GM23338 (cell line): ENCODE data around the gene DCP1B. TPM values are rescaled to one million over a fixed set of nuclear protein-coding genes. Genes with fewer than 3 reads are reported as not detected.
A peak's percentile ranks its signal among the peaks of the same experiment; 100 is the strongest.

Experiments
- ATAC-seq: fragments of 200-7000 bp; cut with Tn5 transposase; 3 replicates; pipeline ENCODE4 v1.9.1; 2020
- DNase-seq: peaks from one replicate; pipeline ENCODE4 v3.0.0-alpha.2; 2015; ENCODE audit warnings: low spot score
- H2AFZ ChIP-seq: fragments of 200-600 bp; sonication (generic); 2 replicates; pipeline ENCODE4 v1.8.0; 2016; ENCODE audit warnings: antibody characterized with exemption, mild to moderate bottlenecking, moderate library complexity
- H3F3A ChIP-seq: fragments of 200-600 bp; sonication (generic); replicated peaks from 2 replicates; pipeline ENCODE4 v1.8.0; 2017; ENCODE audit warnings: antibody characterized with exemption, mixed run types, low read depth
- H3K27ac ChIP-seq: fragments of 200-600 bp; sonication (generic); 2 replicates; pipeline ENCODE4 v1.6.1; 2016; ENCODE audit warnings: low read depth
- H3K27me3 ChIP-seq: fragments of 200-600 bp; sonication (generic); 2 replicates; pipeline ENCODE4 v1.8.0; 2016; ENCODE audit warnings: mild to moderate bottlenecking, mixed run types, moderate library complexity; ENCODE audit not compliant: insufficient read depth
- H3K36me3 ChIP-seq: fragments of 200-600 bp; sonication (generic); 2 replicates; pipeline ENCODE4 v1.8.0; 2016; ENCODE audit warnings: mild to moderate bottlenecking; ENCODE audit not compliant: insufficient read depth
- H3K4me1 ChIP-seq: fragments of 200-600 bp; sonication (generic); 2 replicates; pipeline ENCODE4 v1.8.0; 2016; ENCODE audit warnings: mild to moderate bottlenecking, moderate library complexity; ENCODE audit not compliant: insufficient read depth
- H3K4me2 ChIP-seq: fragments of 200-600 bp; sonication (generic); 2 replicates; pipeline ENCODE4 v1.7.1; 2017; ENCODE audit warnings: mixed run types
- H3K4me3 ChIP-seq: fragments of 200-600 bp; sonication (generic); 2 replicates; pipeline ENCODE4 v1.6.1; 2016; ENCODE audit warnings: mixed run types
- H3K79me2 ChIP-seq: fragments of 200-600 bp; sonication (generic); replicated peaks from 2 replicates; pipeline ENCODE4 v1.8.0; 2017; ENCODE audit warnings: mild to moderate bottlenecking; ENCODE audit not compliant: insufficient read depth
- H3K9me2 ChIP-seq: fragments of 200-600 bp; sonication (generic); 2 replicates; pipeline ENCODE4 v1.8.0; 2017; ENCODE audit not compliant: insufficient read depth
- H4K20me1 ChIP-seq: fragments of 200-600 bp; sonication (generic); replicated peaks from 2 replicates; pipeline ENCODE4 v1.8.0; 2017; ENCODE audit warnings: mild to moderate bottlenecking; ENCODE audit not compliant: insufficient read depth
- H3K27ac Mint-ChIP-seq: 2 replicates; pipeline ENCODE4 v1.8.0; 2020; ENCODE audit warnings: inconsistent platforms, mild to moderate bottlenecking, moderate library complexity, mixed read lengths
- H3K27me3 Mint-ChIP-seq: 3 replicates; pipeline ENCODE4 v1.8.0; 2022; ENCODE audit warnings: low read depth, mild to moderate bottlenecking, moderate library complexity, mixed read lengths, inconsistent platforms; ENCODE audit not compliant: insufficient read depth, poor library complexity
- H3K36me3 Mint-ChIP-seq: 3 replicates; pipeline ENCODE4 v1.8.0; 2021; ENCODE audit warnings: low read depth, mild to moderate bottlenecking, inconsistent platforms, moderate library complexity, mixed read lengths
- H3K4me1 Mint-ChIP-seq: 3 replicates; pipeline ENCODE4 v1.8.0; 2020; ENCODE audit warnings: mild to moderate bottlenecking, inconsistent platforms, mixed read lengths
- H3K4me3 Mint-ChIP-seq: 3 replicates; pipeline ENCODE4 v1.8.0; 2021; ENCODE audit warnings: moderate library complexity, mild to moderate bottlenecking, inconsistent platforms, mixed read lengths
- H3K9me3 Mint-ChIP-seq: 3 replicates; pipeline ENCODE4 v1.8.0; 2020; ENCODE audit warnings: moderate library complexity, mild to moderate bottlenecking, inconsistent platforms, mixed read lengths
- ETS1 ChIP-seq: IDR thresholded peaks from 2 replicates; pipeline ENCODE4 v1.6.1; 2016; ENCODE audit warnings: antibody characterized with exemption
- EZH2 ChIP-seq: fragments of 200-600 bp; sonication (generic); IDR thresholded peaks from one replicate; pipeline ENCODE4 v1.8.0; 2017; ENCODE audit warnings: antibody characterized with exemption, mild to moderate bottlenecking, low read depth; ENCODE audit not compliant: unreplicated experiment
- EZH2phosphoT487 ChIP-seq: fragments of 200-600 bp; sonication (generic); IDR thresholded peaks from one replicate; pipeline ENCODE4 v1.8.1; 2018; ENCODE audit warnings: antibody characterized with exemption; ENCODE audit not compliant: unreplicated experiment
- POLR2AphosphoS5 ChIP-seq: IDR thresholded peaks from 2 replicates; pipeline ENCODE4 v1.6.1; 2016; ENCODE audit warnings: antibody characterized with exemption, low read depth
- STAT1 ChIP-seq: IDR thresholded peaks from one replicate; pipeline ENCODE4 v1.6.1; 2016; ENCODE audit warnings: antibody characterized with exemption; ENCODE audit not compliant: unreplicated experiment
- ZNF114 ChIP-seq: fragments of 250-450 bp; sonication (Bioruptor Pico); IDR thresholded peaks from 2 replicates; pipeline ENCODE4 v1.5.0; 2020; ENCODE audit warnings: mild to moderate bottlenecking, moderate library complexity
- ZNF331 ChIP-seq: fragments of 250-450 bp; sonication (Bioruptor Pico); IDR thresholded peaks from 2 replicates; pipeline ENCODE4 v1.5.0; 2020; ENCODE audit warnings: low read depth, mild to moderate bottlenecking, moderate library complexity
- ZNF462 ChIP-seq: fragments of 250-450 bp; sonication (Bioruptor Pico); IDR thresholded peaks from 2 replicates; pipeline ENCODE4 v1.5.0; 2020; ENCODE audit warnings: mild to moderate bottlenecking, moderate library complexity
- polyA plus RNA-seq: library from polyadenylated mRNA; unstranded; fragments of >200 nt; fragmentation: Nextera tagmentation; extraction: Ambion mirVana; gene quantifications from 2 replicates; pipeline ENCODE4 v1.2.1, GENCODE V29; 2016
- total RNA-seq: library from RNA; depleted of rRNA; stranded (reverse); fragments of >200 nt; shearing (Covaris generic); gene quantifications from 2 replicates; pipeline ENCODE4 v1.2.3, GENCODE V29; 2014
- TF ChIP-seq, protein P1 (sequence below), 2 experiments: fragments of 200-600 bp in 1 of 2; sonication (generic) in 1 of 2; conservative IDR thresholded peaks; 2 replicates each; pipeline versions ENCODE4 v1.5.1 to v1.6.1; 2016 to 2017; ENCODE audit warnings: antibody characterized with exemption in 2 of 2, low read depth in 2 of 2, mild to moderate bottlenecking in 2 of 2, moderate library complexity in 1 of 2

The DCP1B gene
- total and polyA plus RNA-seq, 2 experiments from 2014 or later, result 24.4 to 29.8 TPM

DNA sequence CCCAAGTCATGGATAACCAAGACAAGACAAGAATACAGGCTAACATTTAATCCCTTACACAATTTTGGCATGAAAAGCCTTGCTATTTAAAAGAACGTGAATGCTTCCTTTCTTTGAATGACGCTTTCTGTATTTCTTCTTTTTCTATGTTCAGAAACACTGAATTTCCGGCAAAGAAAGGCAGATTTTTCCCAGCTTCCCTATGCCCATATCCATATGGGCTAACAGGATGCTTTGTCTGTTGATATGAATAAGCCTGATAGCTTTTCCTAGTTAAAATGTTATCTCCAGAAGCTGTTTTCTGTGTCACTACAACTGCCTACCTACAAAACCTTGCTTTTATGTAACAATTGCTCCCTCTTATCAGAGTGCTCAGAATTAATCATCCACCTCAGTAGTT, 47.5 kb downstream of the DCP1B start (continued):
- TF ChIP-seq ETS1, result no peak
- TF ChIP-seq, protein P1, sequence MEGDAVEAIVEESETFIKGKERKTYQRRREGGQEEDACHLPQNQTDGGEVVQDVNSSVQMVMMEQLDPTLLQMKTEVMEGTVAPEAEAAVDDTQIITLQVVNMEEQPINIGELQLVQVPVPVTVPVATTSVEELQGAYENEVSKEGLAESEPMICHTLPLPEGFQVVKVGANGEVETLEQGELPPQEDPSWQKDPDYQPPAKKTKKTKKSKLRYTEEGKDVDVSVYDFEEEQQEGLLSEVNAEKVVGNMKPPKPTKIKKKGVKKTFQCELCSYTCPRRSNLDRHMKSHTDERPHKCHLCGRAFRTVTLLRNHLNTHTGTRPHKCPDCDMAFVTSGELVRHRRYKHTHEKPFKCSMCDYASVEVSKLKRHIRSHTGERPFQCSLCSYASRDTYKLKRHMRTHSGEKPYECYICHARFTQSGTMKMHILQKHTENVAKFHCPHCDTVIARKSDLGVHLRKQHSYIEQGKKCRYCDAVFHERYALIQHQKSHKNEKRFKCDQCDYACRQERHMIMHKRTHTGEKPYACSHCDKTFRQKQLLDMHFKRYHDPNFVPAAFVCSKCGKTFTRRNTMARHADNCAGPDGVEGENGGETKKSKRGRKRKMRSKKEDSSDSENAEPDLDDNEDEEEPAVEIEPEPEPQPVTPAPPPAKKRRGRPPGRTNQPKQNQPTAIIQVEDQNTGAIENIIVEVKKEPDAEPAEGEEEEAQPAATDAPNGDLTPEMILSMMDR (conservative IDR thresholded peaks at IDR 0.05; ENCODE audit: low read depth in 2 of 2), result no peak

DNA sequence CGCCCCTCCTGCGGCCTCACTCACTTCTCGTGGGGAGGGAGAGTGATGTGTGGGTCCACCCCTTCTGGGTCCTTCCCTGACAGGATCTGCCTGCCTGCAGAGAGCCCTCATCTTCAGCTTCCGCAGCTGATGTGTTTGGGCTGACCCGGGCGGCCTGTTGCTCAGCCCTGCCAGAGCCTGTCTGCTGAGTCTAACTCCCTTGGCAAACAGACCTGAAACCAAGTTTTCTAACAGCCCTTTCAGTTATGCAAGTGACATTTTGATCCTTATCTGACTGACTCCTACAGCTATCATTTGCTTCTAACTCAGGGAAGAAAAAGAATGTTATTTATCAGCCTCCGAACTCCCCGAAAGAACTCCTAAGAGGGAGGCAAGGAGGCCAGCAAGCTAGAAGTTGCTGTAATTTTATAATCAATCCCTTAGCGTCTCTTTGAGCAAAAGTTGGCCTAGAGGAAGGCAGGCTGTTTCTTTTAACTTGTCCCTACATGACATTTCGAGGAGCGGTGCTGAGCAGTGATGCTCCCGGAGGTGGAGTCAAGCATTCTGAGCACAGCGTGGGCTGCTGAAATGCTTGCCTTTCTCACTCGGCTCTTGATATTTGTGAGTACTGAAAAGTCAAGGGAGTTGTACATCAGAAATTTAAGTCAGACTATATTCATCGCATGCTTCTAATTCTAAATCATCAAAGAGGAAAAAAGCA, 54.3 kb downstream of the DCP1B start:
- H3K36me3 Mint-ChIP-seq, result peaks cover 52% of the 10 kb centered on the region
- H3K27ac Mint-ChIP-seq, result no peak overlapping the region; the same call in 1 of the 2 replicates
- no peaks in the 10 kb centered on the region; the same call in 1 of the 2 replicates for H3K79me2 ChIP-seq
- ATAC-seq (peak; percentile 42; the same call in 2 of the 3 replicates), DNase-seq (no peak)
- no peaks in the 10 kb centered on the region for H4K20me1 ChIP-seq
- H3K4me1 ChIP-seq, result peaks cover 12% of the 10 kb centered on the region; the same call in 1 of the 2 replicates
- H3K9me2 ChIP-seq, result no peaks in the 10 kb centered on the region
- H2AFZ ChIP-seq, result no peak overlapping the region
- peaks cover 1% of the 10 kb centered on the region for H3K27me3 Mint-ChIP-seq
- H3K4me3 Mint-ChIP-seq, result no peak overlapping the region
- no peaks in the 10 kb centered on the region for H3F3A ChIP-seq
- peaks cover 7% of the 10 kb centered on the region for H3K4me1 Mint-ChIP-seq
- no peak overlapping the region for H3K27ac ChIP-seq
- H3K4me2 ChIP-seq, result no peak overlapping the region
- no peaks in the 10 kb centered on the region for H3K27me3 ChIP-seq
- peaks cover 32% of the 10 kb centered on the region for H3K36me3 ChIP-seq
- H3K9me3 Mint-ChIP-seq, result peaks cover 6% of the 10 kb centered on the region; the same call in 2 of the 3 replicates
- H3K4me3 ChIP-seq, result no peak overlapping the region
- TF ChIP-seq POLR2AphosphoS5 (no peak), ZNF114 (CRISPR knock-in tag) (no peak), STAT1 (no peak), EZH2phosphoT487 (no peak), ZNF462 (CRISPR knock-in tag) (no peak), EZH2 (no peak), ETS1 (no peak), ZNF331 (CRISPR knock-in tag) (no peak)
- TF ChIP-seq, protein P1 (conservative IDR thresholded peaks at IDR 0.05; ENCODE audit: low read depth in 2 of 2), result no peak
